Endothelial cell of umbilical vein (primary cell): ENCODE measurements around the gene CD34. TPM values are rescaled to one million over a fixed set of nuclear protein-coding genes. Genes with fewer than 3 reads are reported as not detected.

Source experiments
- BruUV-seq: library from RNA; stranded (reverse); fragments of 400-500 nt; replicated peaks from 2 replicates; lab custom pipeline; 2021; lab: Mats Ljungman, UMichigan
- CTCF ChIA-PET: fragments of 300-600, 350-600 bp; sonication (Branson Sonifier 250); formaldehyde crosslinking; loops from one replicate; lab custom pipeline; 2021; ENCODE audit warnings: antibody characterized with exemption, inconsistent platforms; lab: Charles Lee
- POLR2A ChIA-PET: fragments of 300-600, 350-600 bp; sonication (Branson Sonifier 250); formaldehyde crosslinking; loops from one replicate; lab custom pipeline; 2021; ENCODE audit warnings: antibody characterized with exemption, inconsistent platforms; lab: Charles Lee
- DNase-seq: peaks from one replicate; pipeline ENCODE4 v3.0.0-alpha.2; 2011; ENCODE audit warnings: low read depth, low spot score
- FAIRE-seq: peaks from 2 replicates; lab custom pipeline; 2011; peaks lifted over from hg19 to GRCh38; lab: Jason Lieb, UNC
- H2AFZ ChIP-seq: 2 replicates; pipeline ENCODE4 v1.6.0; 2012; ENCODE audit warnings: low read depth, low read length, control low read depth, inconsistent platforms
- H3K27ac ChIP-seq: 2 replicates; pipeline ENCODE4 v1.5.1; 2011; ENCODE audit warnings: low read depth, mild to moderate bottlenecking, control low read depth, low read length, moderate library complexity; ENCODE audit not compliant: insufficient read depth
- H3K27me3 ChIP-seq, 2 experiments: 2 replicates each; pipeline versions ENCODE4 v1.6.0 to v1.6.1; 2011; ENCODE audit warnings: low read length in 2 of 2, mixed read lengths in 1 of 2; ENCODE audit not compliant: control insufficient read depth in 2 of 2, insufficient read depth in 2 of 2
- H3K36me3 ChIP-seq, 2 experiments: 2 replicates in 1 of 2; 3 replicates in 1 of 2; pipeline ENCODE4 v1.5.1; 2011; ENCODE audit warnings: low read length in 2 of 2, mild to moderate bottlenecking in 1 of 2, moderate library complexity in 1 of 2; ENCODE audit not compliant: control insufficient read depth in 2 of 2, insufficient read depth in 2 of 2; ENCODE audit errors: extremely low read depth in 1 of 2
- H3K4me1 ChIP-seq: 3 replicates; pipeline ENCODE4 v1.5.1; 2011; ENCODE audit warnings: mild to moderate bottlenecking, low read length; ENCODE audit not compliant: control insufficient read depth, insufficient read depth; ENCODE audit errors: extremely low read depth
- H3K4me2 ChIP-seq: 2 replicates; pipeline ENCODE4 v1.6.1; 2011; ENCODE audit warnings: low read length, control low read depth, mixed read lengths; ENCODE audit not compliant: insufficient read depth
- H3K4me3 ChIP-seq, 3 experiments: fragments of 200-600 bp in 1 of 3; sonication (generic), shearing (Covaris generic) in 1 of 3; replicated peaks in 1 of 3; 2 replicates each; pipeline ENCODE4 v1.5.1; 2011 to 2016; ENCODE audit warnings: control low read depth in 3 of 3, low read length in 3 of 3, mild to moderate bottlenecking in 2 of 3, inconsistent platforms in 1 of 3, low read depth in 1 of 3, moderate library complexity in 1 of 3; ENCODE audit not compliant: insufficient read depth in 1 of 3
- H3K79me2 ChIP-seq: 2 replicates; pipeline ENCODE4 v1.6.0; 2012; ENCODE audit warnings: low read length, inconsistent platforms; ENCODE audit not compliant: control insufficient read depth, insufficient read depth
- H3K9ac ChIP-seq: replicated peaks from 2 replicates; pipeline ENCODE3; 2011; ENCODE audit warnings: low read length, control low read depth; ENCODE audit not compliant: insufficient read depth; ENCODE audit errors: extremely low read depth
- H3K9me1 ChIP-seq: replicated peaks from 3 replicates; pipeline ENCODE4 v1.6.0; 2011; ENCODE audit warnings: mild to moderate bottlenecking, low read length; ENCODE audit not compliant: control insufficient read depth, insufficient read depth; ENCODE audit errors: extremely low read depth
- H3K9me3 ChIP-seq: replicated peaks from 2 replicates; pipeline ENCODE4 v1.5.1; 2012; ENCODE audit warnings: low read length, inconsistent platforms; ENCODE audit not compliant: control insufficient read depth, insufficient read depth
- H4K20me1 ChIP-seq: replicated peaks from 2 replicates; pipeline ENCODE3; 2011; ENCODE audit warnings: mild to moderate bottlenecking, low read length; ENCODE audit not compliant: control insufficient read depth, insufficient read depth; ENCODE audit errors: extremely low read depth
- EZH2 ChIP-seq: IDR thresholded peaks from 2 replicates; pipeline ENCODE4 v1.6.1; 2012; ENCODE audit warnings: borderline replicate concordance, low read depth, mild to moderate bottlenecking, moderate library complexity, low read length, inconsistent platforms; ENCODE audit not compliant: severe bottlenecking
- FOS ChIP-seq: IDR thresholded peaks from 2 replicates; pipeline ENCODE4 v1.6.1; 2011; ENCODE audit warnings: mild to moderate bottlenecking, low read length, moderate library complexity, borderline replicate concordance; ENCODE audit not compliant: insufficient read depth
- GATA2 ChIP-seq: IDR thresholded peaks from 2 replicates; pipeline ENCODE4 v1.7.0; 2011; ENCODE audit warnings: low read depth, mild to moderate bottlenecking, moderate library complexity, mixed read lengths, low read length; ENCODE audit not compliant: insufficient read length, insufficient read depth
- JUN ChIP-seq: IDR thresholded peaks from 2 replicates; pipeline ENCODE4 v1.6.1; 2011; ENCODE audit warnings: borderline replicate concordance, low read depth; ENCODE audit not compliant: insufficient read length, insufficient read depth
- MYC ChIP-seq: IDR thresholded peaks from one replicate; pipeline ENCODE4 v1.6.1; 2011; ENCODE audit warnings: mild to moderate bottlenecking, low read depth, low read length
- POLR2A ChIP-seq: IDR thresholded peaks from 2 replicates; pipeline ENCODE4 v1.6.1; 2012; ENCODE audit warnings: low read depth, mild to moderate bottlenecking, control low read depth, low read length
- POLR2AphosphoS5 ChIP-seq: IDR thresholded peaks from 2 replicates; pipeline ENCODE4 v1.6.1; 2012; ENCODE audit warnings: low read depth, mild to moderate bottlenecking, control low read depth, low read length, moderate library complexity; ENCODE audit not compliant: insufficient read depth
- dilution Hi-C: fragments of 300-500 bp; cut with MboI; formaldehyde crosslinking; loops from one replicate; pipeline ENCODE4 v1.15.0; 2019; ENCODE audit warnings: low sequenced_read_pairs; ENCODE audit not compliant: extremely low pct_ligation_motif_present
- intact Hi-C: fragments of 100-400 bp; cut with micrococcal nuclease; formaldehyde crosslinking; loops from one replicate; pipeline ENCODE4 v1.10.0; 2022
- polyA plus RNA-seq, 4 experiments: library from polyadenylated mRNA; depleted of rRNA in 3 of 4; stranded (reverse) in 3 of 4; unstranded in 1 of 4; fragments of >200 nt; gene quantifications; 2 replicates each; pipeline versions ENCODE4 v1.2.1 to v1.2.3, GENCODE V29; 2011 to 2012; ENCODE audit warnings: missing spikeins in 1 of 4
- total RNA-seq: library from RNA; stranded (reverse); gene quantifications from 2 replicates; pipeline ENCODE4 v1.2.3, GENCODE V29; 2021
- TF ChIP-seq, protein P1 (sequence below): IDR thresholded peaks from 2 replicates; pipeline ENCODE4 v1.6.1; 2011; ENCODE audit not compliant: insufficient read depth, insufficient read length
- TF ChIP-seq, protein P2 (sequence below), 2 donors: IDR thresholded peaks; 1 replicate in 1 of 2; 2 replicates in 1 of 2; pipeline ENCODE4 v1.5.1; 2011; ENCODE audit warnings: low read length in 2 of 2, mild to moderate bottlenecking in 2 of 2, moderate library complexity in 2 of 2, control low read depth in 1 of 2, inconsistent platforms in 1 of 2, low read depth in 1 of 2; ENCODE audit not compliant: insufficient read depth in 1 of 2; ENCODE audit errors: extremely low read depth in 1 of 2

Gene CD34
- total and polyA plus RNA-seq, 2 donors (not counting 3 experiments of a cell fraction or from before 2014, with no cell fraction given): 102 to 174 TPM

DNA sequence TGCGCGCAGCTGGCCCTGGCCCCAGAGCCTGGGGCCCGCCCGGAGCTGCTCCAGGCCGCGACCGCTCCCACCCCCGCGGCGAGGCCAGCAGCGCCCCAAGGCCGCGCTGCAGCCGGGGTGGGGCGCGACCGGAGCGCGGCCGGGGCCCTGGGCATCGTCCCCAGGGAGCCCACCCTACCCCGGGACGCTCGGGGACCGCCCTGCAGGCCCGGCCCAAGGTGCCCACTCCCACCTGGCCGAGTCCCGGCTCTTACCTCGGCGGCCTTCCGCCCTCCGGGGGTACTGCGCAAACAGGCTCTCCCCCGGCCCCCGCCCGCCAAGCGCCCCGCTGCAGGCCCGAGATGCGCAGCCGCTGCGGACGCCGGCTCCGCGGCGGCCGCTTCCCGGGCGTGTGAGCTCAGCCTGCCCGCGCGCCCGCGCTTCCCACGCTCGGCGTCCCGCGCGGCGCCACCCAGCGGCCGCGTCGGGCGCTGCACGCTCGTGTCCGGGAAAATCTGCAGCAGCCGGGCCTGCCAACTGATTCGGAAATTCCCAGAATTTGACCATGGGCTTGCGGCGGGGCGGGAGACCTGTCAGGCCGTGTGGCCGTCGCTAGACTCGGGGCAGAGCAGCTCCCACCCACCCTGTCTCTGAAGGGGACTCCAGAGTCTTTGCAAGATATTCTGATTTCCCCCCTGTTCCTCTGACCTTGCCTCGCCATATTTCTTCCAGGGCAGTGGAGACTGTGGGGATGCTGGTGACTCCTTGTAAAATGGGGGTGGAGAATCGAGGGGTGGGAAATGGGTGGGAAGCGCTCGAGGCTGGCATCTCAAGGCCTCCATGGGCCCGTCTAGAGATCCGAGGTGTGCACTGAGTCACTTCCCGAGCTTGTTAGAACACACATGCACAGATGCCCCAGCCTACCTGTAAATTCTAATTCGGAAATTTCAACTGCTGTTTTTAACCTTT lies 41.9 kb downstream of the CD34 start:
- dilution Hi-C loops: no loop called here
- Histone ChIP-seq H3K4me1 (peaks cover 17% of the 10 kb centered on the region), H3K9me1 (no peaks in the 10 kb centered on the region), H3K4me3 (peak overlapping the region; percentile 64 to 67 (median 65)), H3K4me2 (peak overlapping the region; percentile 78), H3K9me3 (no peaks in the 10 kb centered on the region), H2AFZ (peak overlapping the region; percentile 91), H3K79me2 (peaks cover 33% of the 10 kb centered on the region), H3K36me3 (peaks cover 0 to 8% of the 10 kb centered on the region in 2 experiments), H3K9ac (peak overlapping the region; percentile 70), H3K27me3 (no peaks in the 10 kb centered on the region), H3K27ac (peak overlapping the region; percentile 52), H4K20me1 (no peaks in the 10 kb centered on the region)
- ChIA-PET CTCF (interaction anchor here (0.6 to 19.1 kb wide), 38 partner anchors 9 to 370 kb away, joined by 3 to 634 read pairs (median 6); no protein-coding TSS in a partner anchor), POLR2A (interaction anchor here (0.6 to 1.7 kb wide), 3 partner anchors 9 to 47 kb away, joined by 3 to 8 read pairs (median 6); no protein-coding TSS in a partner anchor)
- TF ChIP-seq JUN (no peak), POLR2AphosphoS5 (peak; percentile 74), POLR2A (peak; percentile 59), GATA2 (no peak), MYC (no peak), FOS (no peak), EZH2 (no peak)
- TF ChIP-seq, protein P1, sequence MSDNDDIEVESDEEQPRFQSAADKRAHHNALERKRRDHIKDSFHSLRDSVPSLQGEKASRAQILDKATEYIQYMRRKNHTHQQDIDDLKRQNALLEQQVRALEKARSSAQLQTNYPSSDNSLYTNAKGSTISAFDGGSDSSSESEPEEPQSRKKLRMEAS: peak; percentile 3
- TF ChIP-seq, protein P2, sequence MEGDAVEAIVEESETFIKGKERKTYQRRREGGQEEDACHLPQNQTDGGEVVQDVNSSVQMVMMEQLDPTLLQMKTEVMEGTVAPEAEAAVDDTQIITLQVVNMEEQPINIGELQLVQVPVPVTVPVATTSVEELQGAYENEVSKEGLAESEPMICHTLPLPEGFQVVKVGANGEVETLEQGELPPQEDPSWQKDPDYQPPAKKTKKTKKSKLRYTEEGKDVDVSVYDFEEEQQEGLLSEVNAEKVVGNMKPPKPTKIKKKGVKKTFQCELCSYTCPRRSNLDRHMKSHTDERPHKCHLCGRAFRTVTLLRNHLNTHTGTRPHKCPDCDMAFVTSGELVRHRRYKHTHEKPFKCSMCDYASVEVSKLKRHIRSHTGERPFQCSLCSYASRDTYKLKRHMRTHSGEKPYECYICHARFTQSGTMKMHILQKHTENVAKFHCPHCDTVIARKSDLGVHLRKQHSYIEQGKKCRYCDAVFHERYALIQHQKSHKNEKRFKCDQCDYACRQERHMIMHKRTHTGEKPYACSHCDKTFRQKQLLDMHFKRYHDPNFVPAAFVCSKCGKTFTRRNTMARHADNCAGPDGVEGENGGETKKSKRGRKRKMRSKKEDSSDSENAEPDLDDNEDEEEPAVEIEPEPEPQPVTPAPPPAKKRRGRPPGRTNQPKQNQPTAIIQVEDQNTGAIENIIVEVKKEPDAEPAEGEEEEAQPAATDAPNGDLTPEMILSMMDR (IDR thresholded peaks at IDR 0.05; ENCODE audit: extremely low read depth in 1 of 2, insufficient read depth in 1 of 2, low read depth in 1 of 2, low read length in 2 of 2): peak; percentile 73 to 95
- intact Hi-C loops: loop anchor here (1.0 to 5.0 kb wide), 3 partner anchors 21 to 373 kb away; partner anchors contain the start of gene PLXNA2
- FAIRE-seq (peak; percentile 81), DNase-seq (peak; percentile 83)
- no TSS peak for BruUV-seq
